Measurements from ENCODE around the gene STOML2.

Gene STOML2

GRCh38 chr9:35107297-35108290 is 4.7 kb upstream of the STOML2 start:
- DNase-seq (ENCODE audit: low spot score): peak; percentile 62

GRCh38 chr9:35106343-35106730 is 3.4 kb upstream of the STOML2 start:
- DNase-seq (ENCODE audit: low spot score): no peak

GRCh38 chr9:35105571-35106342 is 2.8 kb upstream of the STOML2 start:
- peak; percentile 61 for DNase-seq (ENCODE audit: low spot score)

- DNase-seq (ENCODE audit: low spot score): peak; percentile 41
These were observed 2.2 kb upstream of the STOML2 start for GRCh38 chr9:35105126-35105525.

- DNase-seq (ENCODE audit: low spot score): no peak
These were observed 1.7 kb upstream of the STOML2 start for GRCh38 chr9:35104586-35104985.

- DNase-seq (ENCODE audit: low spot score): no peak
These were observed 795 bp upstream of the STOML2 start for GRCh38 chr9:35103660-35104191.

- no peak for DNase-seq (ENCODE audit: low spot score)
These were observed 514 bp downstream of the STOML2 start for GRCh38 chr9:35102465-35102768.

GRCh38 chr9:35097573-35097972 is 5.4 kb downstream of the STOML2 start:
- no peak for DNase-seq (ENCODE audit: low spot score)

GRCh38 chr9:35096035-35096849 is 6.7 kb downstream of the STOML2 start, which contains the start of gene PIGO:
TSS of gene PIGO (minus strand) at chr9:35096591. CDS start at chr9:35095565, 1,026 bp downstream.
- DNase-seq (ENCODE audit: low spot score): peak; percentile 89

GRCh38 chr9:35091536-35091935 is 11.4 kb downstream of the STOML2 start:
- DNase-seq (ENCODE audit: low spot score): no peak

- DNase-seq (ENCODE audit: low spot score): no peak
These were observed 13.5 kb downstream of the STOML2 start for GRCh38 chr9:35089434-35089833.

- DNase-seq (ENCODE audit: low spot score): no peak
These were observed 17.9 kb downstream of the STOML2 start for GRCh38 chr9:35085078-35085477.

GRCh38 chr9:35079426-35080341 is 23.2 kb downstream of the STOML2 start, which contains the start of gene FANCG:
TSS of gene FANCG (minus strand) at chr9:35079942. CDS start at chr9:35079524, 418 bp downstream.
- DNase-seq (ENCODE audit: low spot score): peak; percentile 95

GRCh38 chr9:35079041-35079425 is 23.9 kb downstream of the STOML2 start:
- no peak for DNase-seq (ENCODE audit: low spot score)

GRCh38 chr9:35078066-35078465 is 24.9 kb downstream of the STOML2 start:
- DNase-seq (ENCODE audit: low spot score): no peak

GRCh38 chr9:35076848-35077247 is 26.1 kb downstream of the STOML2 start:
- DNase-seq (ENCODE audit: low spot score): no peak

- no peak for DNase-seq (ENCODE audit: low spot score)
These were observed 27.6 kb downstream of the STOML2 start for GRCh38 chr9:35075358-35075757.

GRCh38 chr9:35074791-35075190 is 28.1 kb downstream of the STOML2 start:
- DNase-seq (ENCODE audit: low spot score): no peak

- DNase-seq (ENCODE audit: low spot score): no peak
These were observed 28.8 kb downstream of the STOML2 start for GRCh38 chr9:35074141-35074540.

GRCh38 chr9:35073279-35073612 is 29.7 kb downstream of the STOML2 start:
- peak; percentile 53 for DNase-seq (ENCODE audit: low spot score)

Measured in left forelimb (tissue), 1 donor.